ENCODE data around the gene KRTAP12-1. TPM values are rescaled to one million over a fixed set of nuclear protein-coding genes. Genes with fewer than 3 reads are reported as not detected.

Gene KRTAP12-1
- total and polyA plus RNA-seq, 2 donors (not counting 1 experiment from before 2014, with no cell fraction given): not detected

- no peaks in the 10 kb centered on the region for H3K27me3 ChIP-seq (ENCODE audit: control insufficient read depth, insufficient read depth, low read length)
These were observed 28.8 kb downstream of the KRTAP12-1 start for GRCh38 chr21:44653123-44653522.

GRCh38 chr21:44650973-44651675, 30.8 kb downstream of the KRTAP12-1 start:
- H4K20me1 ChIP-seq (ENCODE audit: control insufficient read depth, extremely low read depth, insufficient read depth, low read length): no peaks in the 10 kb centered on the region
- DNase-seq (ENCODE audit: low read depth in 2 of 2): no peak
- H3K4me3 ChIP-seq (replicated peaks in 1 of 4; ENCODE audit: control extremely low read depth in 1 of 4, insufficient read depth in 1 of 4, low read depth in 3 of 4, low read length in 4 of 4): no peak overlapping the region
- no peak overlapping the region for H3K4me2 ChIP-seq (ENCODE audit: extremely low read depth, insufficient read depth, low read length)
- TF ChIP-seq CTCF (conservative IDR thresholded peaks at IDR 0.05 in 1 of 2, IDR thresholded peaks at IDR 0.05 in 1 of 2; ENCODE audit: low read depth in 1 of 2, low read length in 2 of 2): no peak
- no peak for TF ChIP-seq EZH2 (IDR thresholded peaks at IDR 0.05; ENCODE audit: low read length, missing control alignments)
- H3K4me1 ChIP-seq (ENCODE audit: control insufficient read depth, extremely low read depth, insufficient read depth, low read length): no peaks in the 10 kb centered on the region
- H3K27me3 ChIP-seq (ENCODE audit: control insufficient read depth, insufficient read depth, low read length): no peaks in the 10 kb centered on the region
- no peak overlapping the region for H2AFZ ChIP-seq (ENCODE audit: low read length)
- H3K9ac ChIP-seq (ENCODE audit: insufficient read depth, low read length): no peak overlapping the region
- no peaks in the 10 kb centered on the region for H3K36me3 ChIP-seq (ENCODE audit: control insufficient read depth, insufficient read depth, low read length)
- H3K9me3 ChIP-seq (ENCODE audit: control insufficient read depth, insufficient read depth, low read depth, low read length): no peaks in the 10 kb centered on the region
- H3K79me2 ChIP-seq (ENCODE audit: control insufficient read depth, insufficient read depth, low read length): no peaks in the 10 kb centered on the region
- H3K27ac ChIP-seq (ENCODE audit: insufficient read depth, low read length): no peak overlapping the region

More at GRCh38 chr21:44653123-44653522, 28.8 kb downstream of the KRTAP12-1 start:
- H3K4me2 ChIP-seq (ENCODE audit: extremely low read depth, insufficient read depth, low read length): no peak overlapping the region
- H3K4me1 ChIP-seq (ENCODE audit: control insufficient read depth, extremely low read depth, insufficient read depth, low read length): no peaks in the 10 kb centered on the region
- H2AFZ ChIP-seq (ENCODE audit: low read length): no peak overlapping the region
- TF ChIP-seq EZH2 (IDR thresholded peaks at IDR 0.05; ENCODE audit: low read length, missing control alignments) (no peak), CTCF (conservative IDR thresholded peaks at IDR 0.05 in 1 of 2, IDR thresholded peaks at IDR 0.05 in 1 of 2; ENCODE audit: low read depth in 1 of 2, low read length in 2 of 2) (no peak)
- H3K9me3 ChIP-seq (ENCODE audit: control insufficient read depth, insufficient read depth, low read depth, low read length): no peaks in the 10 kb centered on the region
- H3K4me3 ChIP-seq (replicated peaks in 1 of 4; ENCODE audit: control extremely low read depth in 1 of 4, insufficient read depth in 1 of 4, low read depth in 3 of 4, low read length in 4 of 4): no peak overlapping the region
- H3K36me3 ChIP-seq (ENCODE audit: control insufficient read depth, insufficient read depth, low read length): no peaks in the 10 kb centered on the region
- no peak for DNase-seq (ENCODE audit: low read depth in 2 of 2)
- no peak overlapping the region for H3K27ac ChIP-seq (ENCODE audit: insufficient read depth, low read length)
- H3K9ac ChIP-seq (ENCODE audit: insufficient read depth, low read length): no peak overlapping the region
- H4K20me1 ChIP-seq (ENCODE audit: control insufficient read depth, extremely low read depth, insufficient read depth, low read length): no peaks in the 10 kb centered on the region
- no peaks in the 10 kb centered on the region for H3K79me2 ChIP-seq (ENCODE audit: control insufficient read depth, insufficient read depth, low read length)

- Histone ChIP-seq H3K27me3 (ENCODE audit: control insufficient read depth, insufficient read depth, low read length) (no peaks in the 10 kb centered on the region), H3K4me2 (ENCODE audit: extremely low read depth, insufficient read depth, low read length) (no peak overlapping the region), H3K4me3 (replicated peaks in 1 of 4; ENCODE audit: control extremely low read depth in 1 of 4, insufficient read depth in 1 of 4, low read depth in 3 of 4, low read length in 4 of 4) (no peak overlapping the region), H3K79me2 (ENCODE audit: control insufficient read depth, insufficient read depth, low read length) (no peaks in the 10 kb centered on the region), H3K27ac (ENCODE audit: insufficient read depth, low read length) (no peak overlapping the region), H3K36me3 (ENCODE audit: control insufficient read depth, insufficient read depth, low read length) (no peaks in the 10 kb centered on the region), H3K4me1 (ENCODE audit: control insufficient read depth, extremely low read depth, insufficient read depth, low read length) (no peaks in the 10 kb centered on the region), H3K9ac (ENCODE audit: insufficient read depth, low read length) (no peak overlapping the region), H2AFZ (ENCODE audit: low read length) (no peak overlapping the region), H3K9me3 (ENCODE audit: control insufficient read depth, insufficient read depth, low read depth, low read length) (no peaks in the 10 kb centered on the region), H4K20me1 (ENCODE audit: control insufficient read depth, extremely low read depth, insufficient read depth, low read length) (no peaks in the 10 kb centered on the region)
- DNase-seq (ENCODE audit: low read depth in 2 of 2): no peak
- TF ChIP-seq EZH2 (IDR thresholded peaks at IDR 0.05; ENCODE audit: low read length, missing control alignments): no peak
- no peak for TF ChIP-seq CTCF (conservative IDR thresholded peaks at IDR 0.05 in 1 of 2, IDR thresholded peaks at IDR 0.05 in 1 of 2; ENCODE audit: low read depth in 1 of 2, low read length in 2 of 2)
These were observed 31.5 kb downstream of the KRTAP12-1 start for GRCh38 chr21:44650265-44650972.

All from fibroblast of lung (primary cell).